Measurements from ENCODE around the gene UBE2V1. TPM values are rescaled to one million over a fixed set of nuclear protein-coding genes. Genes with fewer than 3 reads are reported as not detected.
A peak's percentile ranks its signal among the peaks of the same experiment; 100 is the strongest.
"Not testable (repeated sequence)": the region's sequence is repeated elsewhere in the genome, so short reads cannot be mapped to it uniquely, and the experiment has no call there.

UBE2V1 gene
- polyA plus RNA-seq, 1 donor: 131 TPM

GRCh38 chr20:50138479-50139393 lies 25.8 kb upstream of the UBE2V1 start:
- Histone ChIP-seq H3K4me1 (ENCODE audit: control insufficient read depth, insufficient read depth, low read length) (peaks cover under 1% of the 10 kb centered on the region), H3K27me3 (ENCODE audit: control insufficient read depth, insufficient read depth, low read length) (no peaks in the 10 kb centered on the region), H3K27ac (ENCODE audit: low read length) (no peak overlapping the region), H3K36me3 (ENCODE audit: control insufficient read depth, insufficient read depth, low read length) (peaks cover 49% of the 10 kb centered on the region), H3K9me3 (ENCODE audit: control insufficient read depth, low read depth, low read length) (no peaks in the 10 kb centered on the region), H3K4me3 (ENCODE audit: low read length) (no peak overlapping the region)
- DNase-seq: no peak
- no CpG with 5 or more reads among the region's 29 CpGs for WGBS (ENCODE audit: insufficient coverage, low lambda C conversion rate)

- no CpG with 5 or more reads among the region's 5 CpGs for WGBS (ENCODE audit: insufficient coverage, low lambda C conversion rate)
- Histone ChIP-seq H3K27me3 (ENCODE audit: control insufficient read depth, insufficient read depth, low read length) (no peaks in the 10 kb centered on the region), H3K4me3 (ENCODE audit: low read length) (no peak overlapping the region), H3K9me3 (ENCODE audit: control insufficient read depth, low read depth, low read length) (no peaks in the 10 kb centered on the region), H3K36me3 (ENCODE audit: control insufficient read depth, insufficient read depth, low read length) (peaks cover 47% of the 10 kb centered on the region), H3K4me1 (ENCODE audit: control insufficient read depth, insufficient read depth, low read length) (peaks cover 3% of the 10 kb centered on the region), H3K27ac (ENCODE audit: low read length) (no peak overlapping the region)
- DNase-seq: no peak
These were observed 25.1 kb upstream of the UBE2V1 start for GRCh38 chr20:50138120-50138478.

GRCh38 chr20:50137702-50138101 lies 24.8 kb upstream of the UBE2V1 start:
- H3K27me3 ChIP-seq (ENCODE audit: control insufficient read depth, insufficient read depth, low read length); H3K4me1 ChIP-seq (ENCODE audit: control insufficient read depth, insufficient read depth, low read length); H3K9me3 ChIP-seq (ENCODE audit: control insufficient read depth, low read depth, low read length); DNase-seq; H3K4me3 ChIP-seq (ENCODE audit: low read length): not testable (repeated sequence)
- WGBS (ENCODE audit: insufficient coverage, low lambda C conversion rate): 100% methylated on average over 1 of the region's 13 CpGs
- peak overlapping the region; percentile 9 for H3K27ac ChIP-seq (ENCODE audit: low read length)
- H3K36me3 ChIP-seq (ENCODE audit: control insufficient read depth, insufficient read depth, low read length): peaks cover 47% of the 10 kb centered on the region

GRCh38 chr20:50136822-50137599 lies 24.1 kb upstream of the UBE2V1 start:
- H3K36me3 ChIP-seq (ENCODE audit: control insufficient read depth, insufficient read depth, low read length): peaks cover 47% of the 10 kb centered on the region
- H3K27me3 ChIP-seq (ENCODE audit: control insufficient read depth, insufficient read depth, low read length): no peaks in the 10 kb centered on the region
- H3K27ac ChIP-seq (ENCODE audit: low read length): peak overlapping the region; percentile 9
- no peak overlapping the region for H3K4me3 ChIP-seq (ENCODE audit: low read length)
- 90% methylated on average over 2 of the region's 15 CpGs for WGBS (ENCODE audit: insufficient coverage, low lambda C conversion rate)
- no peak for DNase-seq
- H3K9me3 ChIP-seq (ENCODE audit: control insufficient read depth, low read depth, low read length): no peaks in the 10 kb centered on the region
- peaks cover 3% of the 10 kb centered on the region for H3K4me1 ChIP-seq (ENCODE audit: control insufficient read depth, insufficient read depth, low read length)

GRCh38 chr20:50135157-50135556 lies 22.2 kb upstream of the UBE2V1 start:
- H3K4me3 ChIP-seq (ENCODE audit: low read length); H3K27me3 ChIP-seq (ENCODE audit: control insufficient read depth, insufficient read depth, low read length); H3K27ac ChIP-seq (ENCODE audit: low read length); H3K4me1 ChIP-seq (ENCODE audit: control insufficient read depth, insufficient read depth, low read length); DNase-seq; H3K9me3 ChIP-seq (ENCODE audit: control insufficient read depth, low read depth, low read length): not testable (repeated sequence)
- no CpG with 5 or more reads among the region's 7 CpGs for WGBS (ENCODE audit: insufficient coverage, low lambda C conversion rate)
- H3K36me3 ChIP-seq (ENCODE audit: control insufficient read depth, insufficient read depth, low read length): peaks cover 40% of the 10 kb centered on the region

DNA sequence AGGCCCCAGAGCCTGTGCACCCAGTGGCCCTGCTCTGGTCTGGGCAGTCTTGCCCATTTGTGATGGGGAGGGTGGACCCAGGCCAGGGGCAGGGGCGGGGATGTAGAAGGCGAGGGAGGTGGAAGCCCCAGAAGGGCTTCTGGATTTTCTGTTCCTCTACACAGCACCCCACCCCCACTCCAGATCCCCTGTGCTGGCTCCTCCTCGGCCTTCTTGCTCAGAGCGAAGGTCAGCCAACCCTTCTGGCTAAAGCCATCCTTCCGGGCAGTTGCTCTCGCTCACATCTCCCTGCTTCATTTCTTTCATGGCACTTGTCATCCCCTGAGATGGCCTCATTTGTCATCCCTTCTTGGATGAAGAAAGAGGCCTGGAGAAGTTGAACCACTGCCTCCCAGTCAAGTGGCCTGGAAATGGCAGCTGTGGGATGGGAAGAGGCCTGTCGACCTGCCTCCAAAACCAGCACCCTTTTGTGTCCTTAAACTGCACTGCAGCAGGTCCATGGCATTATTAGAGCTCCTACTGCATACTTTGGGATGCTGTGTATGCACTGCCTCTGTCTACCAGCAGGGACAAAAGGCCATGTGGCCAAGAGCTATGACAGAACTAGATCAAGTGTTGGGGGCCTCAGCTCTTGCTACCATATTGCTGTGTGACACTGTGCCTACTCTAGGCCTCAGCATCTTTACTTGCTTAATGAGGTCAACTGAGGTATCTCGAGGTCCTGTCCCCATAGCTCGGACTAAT lies 20.7 kb upstream of the UBE2V1 start:
- Histone ChIP-seq H3K27ac (ENCODE audit: low read length) (no peak overlapping the region), H3K4me1 (ENCODE audit: control insufficient read depth, insufficient read depth, low read length) (peaks cover 3% of the 10 kb centered on the region)
- DNase-seq: no peak

DNA sequence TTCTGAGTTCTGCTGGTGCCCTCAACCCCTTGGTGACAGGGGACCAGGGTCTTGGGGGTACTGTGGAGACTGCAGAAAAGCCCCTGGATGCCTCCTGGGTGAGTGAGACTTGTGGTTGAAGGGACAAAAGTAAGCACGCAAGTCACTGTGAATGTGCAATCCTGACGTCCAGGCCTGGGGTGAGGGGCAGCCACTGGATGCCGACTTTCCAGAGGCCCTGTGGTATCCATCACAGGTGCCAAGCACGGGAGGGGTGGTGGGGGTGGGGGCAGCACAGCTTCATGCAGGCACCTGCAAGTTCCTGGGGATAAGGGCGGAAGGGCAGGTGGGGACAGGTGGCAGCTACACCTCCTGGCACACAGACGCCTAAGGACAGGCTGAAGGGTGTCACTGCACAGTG lies 20.1 kb upstream of the UBE2V1 start:
- H3K4me1 ChIP-seq (ENCODE audit: control insufficient read depth, insufficient read depth, low read length): peaks cover 3% of the 10 kb centered on the region
- no peak overlapping the region for H3K4me3 ChIP-seq (ENCODE audit: low read length)
- WGBS (ENCODE audit: insufficient coverage, low lambda C conversion rate): no CpG with 5 or more reads among the region's 6 CpGs
- H3K27ac ChIP-seq (ENCODE audit: low read length): no peak overlapping the region
- peaks cover 55% of the 10 kb centered on the region for H3K36me3 ChIP-seq (ENCODE audit: control insufficient read depth, insufficient read depth, low read length)
- DNase-seq: no peak
- no peaks in the 10 kb centered on the region for H3K27me3 ChIP-seq (ENCODE audit: control insufficient read depth, insufficient read depth, low read length)
- no peaks in the 10 kb centered on the region for H3K9me3 ChIP-seq (ENCODE audit: control insufficient read depth, low read depth, low read length)

More for the DNA sequence above, 20.7 kb upstream of the UBE2V1 start:
- Histone ChIP-seq H3K27me3 (ENCODE audit: control insufficient read depth, insufficient read depth, low read length) (no peaks in the 10 kb centered on the region), H3K36me3 (ENCODE audit: control insufficient read depth, insufficient read depth, low read length) (peaks cover 50% of the 10 kb centered on the region), H3K4me3 (ENCODE audit: low read length) (no peak overlapping the region), H3K9me3 (ENCODE audit: control insufficient read depth, low read depth, low read length) (no peaks in the 10 kb centered on the region)
- WGBS (ENCODE audit: insufficient coverage, low lambda C conversion rate): no CpG with 5 or more reads among the region's 9 CpGs

DNA sequence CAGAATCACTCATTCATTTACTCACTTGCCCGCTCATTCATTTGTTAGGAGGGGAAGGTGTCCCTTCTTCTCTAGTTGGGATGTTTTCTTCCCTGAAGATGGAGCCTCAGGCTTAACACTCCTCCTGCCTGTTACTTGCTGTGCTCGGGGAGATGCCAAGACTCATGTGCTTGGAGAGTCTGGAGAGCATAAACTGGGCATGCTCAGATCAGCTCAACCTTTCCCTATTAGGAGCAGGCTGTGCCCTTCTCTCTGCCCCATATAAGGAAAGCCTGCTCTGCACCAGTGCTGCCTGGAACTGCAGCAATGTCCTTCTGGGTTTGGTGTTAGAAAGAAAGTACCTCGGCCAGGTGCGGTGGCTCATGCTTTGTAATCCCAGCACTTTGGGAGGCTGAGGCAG lies 18.0 kb upstream of the UBE2V1 start:
- Histone ChIP-seq H3K4me1 (ENCODE audit: control insufficient read depth, insufficient read depth, low read length) (peaks cover 11% of the 10 kb centered on the region), H3K36me3 (ENCODE audit: control insufficient read depth, insufficient read depth, low read length) (peaks cover 60% of the 10 kb centered on the region), H3K27ac (ENCODE audit: low read length) (no peak overlapping the region), H3K27me3 (ENCODE audit: control insufficient read depth, insufficient read depth, low read length) (no peaks in the 10 kb centered on the region), H3K9me3 (ENCODE audit: control insufficient read depth, low read depth, low read length) (no peaks in the 10 kb centered on the region), H3K4me3 (ENCODE audit: low read length) (no peak overlapping the region)
- DNase-seq: no peak
- no CpG with 5 or more reads among the region's 4 CpGs for WGBS (ENCODE audit: insufficient coverage, low lambda C conversion rate)

DNA sequence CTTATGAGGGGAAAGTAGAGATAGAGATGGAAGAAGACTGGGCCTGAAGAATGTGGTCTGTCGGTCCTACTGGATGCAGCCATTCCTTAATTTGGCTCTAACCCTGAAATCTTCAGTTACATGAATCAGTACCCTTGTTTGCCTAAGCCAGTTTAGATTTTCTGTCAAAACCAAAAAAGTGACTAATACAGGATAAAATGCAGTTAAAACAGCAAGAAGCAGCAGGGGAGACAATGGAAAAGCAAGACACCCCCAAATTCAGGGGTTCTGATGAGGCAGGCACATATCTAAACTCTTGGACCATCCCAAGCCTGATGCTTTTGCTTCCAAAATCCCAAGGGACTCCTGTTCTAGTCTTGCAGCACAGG lies 17.4 kb upstream of the UBE2V1 start:
- H3K9me3 ChIP-seq (ENCODE audit: control insufficient read depth, low read depth, low read length): no peaks in the 10 kb centered on the region
- H3K27ac ChIP-seq (ENCODE audit: low read length): no peak overlapping the region
- H3K4me3 ChIP-seq (ENCODE audit: low read length): no peak overlapping the region
- peaks cover 59% of the 10 kb centered on the region for H3K36me3 ChIP-seq (ENCODE audit: control insufficient read depth, insufficient read depth, low read length)
- no CpG with 5 or more reads among the region's 1 CpG for WGBS (ENCODE audit: insufficient coverage, low lambda C conversion rate)
- DNase-seq: no peak
- no peaks in the 10 kb centered on the region for H3K27me3 ChIP-seq (ENCODE audit: control insufficient read depth, insufficient read depth, low read length)
- H3K4me1 ChIP-seq (ENCODE audit: control insufficient read depth, insufficient read depth, low read length): peaks cover 11% of the 10 kb centered on the region

DNA sequence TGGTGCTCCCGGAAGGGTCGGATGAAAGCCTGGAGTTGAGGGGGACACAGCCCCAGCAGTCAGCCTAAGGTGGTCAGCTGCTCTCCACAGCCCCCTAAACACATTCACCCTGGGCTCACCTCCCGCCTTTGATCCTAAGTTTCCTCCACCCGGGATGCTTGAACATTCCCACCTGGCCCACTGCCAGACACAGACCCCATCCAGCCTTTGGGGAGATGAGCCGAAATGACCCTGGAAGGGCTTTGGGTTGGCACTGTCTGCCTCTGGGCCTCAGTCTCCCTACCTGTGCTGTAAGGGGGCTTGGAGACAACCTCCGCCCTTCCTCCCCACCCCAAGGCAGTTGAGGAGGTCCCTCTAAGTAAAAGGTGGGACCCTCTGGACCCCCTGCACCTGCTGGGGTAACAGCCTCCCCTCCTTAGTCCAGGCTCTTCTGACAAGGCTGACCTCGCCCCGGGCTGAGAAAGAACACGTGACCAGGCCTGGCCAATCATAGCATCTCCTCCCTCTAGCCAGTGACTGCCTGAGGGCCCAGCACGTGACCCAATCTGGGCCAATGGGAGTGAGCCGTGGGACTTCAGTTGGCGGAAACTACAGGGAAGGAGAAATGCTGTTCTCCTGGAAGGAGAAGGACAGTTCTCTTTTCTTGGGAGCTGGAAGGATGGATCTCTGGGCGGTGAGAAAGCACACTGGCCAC lies 16.9 kb upstream of the UBE2V1 start:
- Histone ChIP-seq H3K4me1 (ENCODE audit: control insufficient read depth, insufficient read depth, low read length) (peaks cover 11% of the 10 kb centered on the region), H3K9me3 (ENCODE audit: control insufficient read depth, low read depth, low read length) (no peaks in the 10 kb centered on the region), H3K4me3 (ENCODE audit: low read length) (no peak overlapping the region), H3K36me3 (ENCODE audit: control insufficient read depth, insufficient read depth, low read length) (peaks cover 60% of the 10 kb centered on the region), H3K27ac (ENCODE audit: low read length) (no peak overlapping the region), H3K27me3 (ENCODE audit: control insufficient read depth, insufficient read depth, low read length) (no peaks in the 10 kb centered on the region)
- WGBS (ENCODE audit: insufficient coverage, low lambda C conversion rate): no CpG with 5 or more reads among the region's 13 CpGs
- DNase-seq: no peak
